Measurements from ENCODE around the gene ID2.

The ID2 gene

GRCh38 chr2:8678731-8679566, 2.9 kb upstream of the ID2 start:
- Histone ChIP-seq H3K4me1 (ENCODE audit: control insufficient read depth, insufficient read depth, low read length) (peaks cover 28% of the 10 kb centered on the region), H3K9ac (ENCODE audit: low read length) (peak overlapping the region; percentile 96), H3K4me3 (ENCODE audit: low read depth, low read length) (peak overlapping the region; percentile 77), H3K27me3 (ENCODE audit: control insufficient read depth, insufficient read depth, low read length) (peaks cover 55% of the 10 kb centered on the region), H3K9me3 (ENCODE audit: control insufficient read depth, insufficient read depth, low read depth, low read length) (peaks cover 13% of the 10 kb centered on the region), H3K36me3 (ENCODE audit: control insufficient read depth, insufficient read depth, low read length) (peaks cover 15% of the 10 kb centered on the region; the same call in 1 of the 2 replicates), H3K27ac (ENCODE audit: low read depth, low read length) (peak overlapping the region; percentile 94; the same call in 1 of the 2 replicates)

GRCh38 chr2:8679567-8679826, 2.4 kb upstream of the ID2 start:
- Histone ChIP-seq H3K36me3 (ENCODE audit: control insufficient read depth, insufficient read depth, low read length) (peaks cover 15% of the 10 kb centered on the region; the same call in 1 of the 2 replicates), H3K27me3 (ENCODE audit: control insufficient read depth, insufficient read depth, low read length) (peaks cover 53% of the 10 kb centered on the region), H3K27ac (ENCODE audit: low read depth, low read length) (peak overlapping the region; percentile 94; the same call in 1 of the 2 replicates), H3K9me3 (ENCODE audit: control insufficient read depth, insufficient read depth, low read depth, low read length) (peaks cover 10% of the 10 kb centered on the region), H3K9ac (ENCODE audit: low read length) (peak overlapping the region; percentile 96), H3K4me3 (ENCODE audit: low read depth, low read length) (peak overlapping the region; percentile 77), H3K4me1 (ENCODE audit: control insufficient read depth, insufficient read depth, low read length) (peaks cover 29% of the 10 kb centered on the region)

GRCh38 chr2:8679827-8680731, 1.8 kb upstream of the ID2 start:
- H3K36me3 ChIP-seq (ENCODE audit: control insufficient read depth, insufficient read depth, low read length) = peaks cover 15% of the 10 kb centered on the region; the same call in 1 of the 2 replicates
- H3K27ac ChIP-seq (ENCODE audit: low read depth, low read length) = peak overlapping the region; percentile 94; the same call in 1 of the 2 replicates
- H3K4me3 ChIP-seq (ENCODE audit: low read depth, low read length) = peak overlapping the region; percentile 77
- H3K9ac ChIP-seq (ENCODE audit: low read length) = peak overlapping the region; percentile 96
- peaks cover 53% of the 10 kb centered on the region for H3K27me3 ChIP-seq (ENCODE audit: control insufficient read depth, insufficient read depth, low read length)
- peaks cover 5% of the 10 kb centered on the region; the same call in 1 of the 2 replicates for H3K9me3 ChIP-seq (ENCODE audit: control insufficient read depth, insufficient read depth, low read depth, low read length)
- peaks cover 31% of the 10 kb centered on the region for H3K4me1 ChIP-seq (ENCODE audit: control insufficient read depth, insufficient read depth, low read length)

- peak overlapping the region; percentile 77 for H3K4me3 ChIP-seq (ENCODE audit: low read depth, low read length)
- no peaks in the 10 kb centered on the region for H3K9me3 ChIP-seq (ENCODE audit: control insufficient read depth, insufficient read depth, low read depth, low read length)
- peak overlapping the region; percentile 96 for H3K9ac ChIP-seq (ENCODE audit: low read length)
- peaks cover 15% of the 10 kb centered on the region; the same call in 1 of the 2 replicates for H3K36me3 ChIP-seq (ENCODE audit: control insufficient read depth, insufficient read depth, low read length)
- peak overlapping the region; percentile 61; the same call in 1 of the 2 replicates for H3K27ac ChIP-seq (ENCODE audit: low read depth, low read length)
- H3K4me1 ChIP-seq (ENCODE audit: control insufficient read depth, insufficient read depth, low read length) = peaks cover 34% of the 10 kb centered on the region
- peaks cover 45% of the 10 kb centered on the region for H3K27me3 ChIP-seq (ENCODE audit: control insufficient read depth, insufficient read depth, low read length)
These were observed 765 bp upstream of the ID2 start for GRCh38 chr2:8680822-8681760.

- Histone ChIP-seq H3K27ac (ENCODE audit: low read depth, low read length) (peak overlapping the region; percentile 43; the same call in 1 of the 2 replicates), H3K9ac (ENCODE audit: low read length) (peak overlapping the region; percentile 93)
These were observed 1.1 kb downstream of the ID2 start for GRCh38 chr2:8682719-8683667.

GRCh38 chr2:8684540-8684877, 2.7 kb downstream of the ID2 start:
- H3K4me3 ChIP-seq (ENCODE audit: low read depth, low read length) = peak overlapping the region; percentile 65
- no peaks in the 10 kb centered on the region for H3K9me3 ChIP-seq (ENCODE audit: control insufficient read depth, insufficient read depth, low read depth, low read length)
- peak overlapping the region; percentile 83 for H3K9ac ChIP-seq (ENCODE audit: low read length)
- H3K36me3 ChIP-seq (ENCODE audit: control insufficient read depth, insufficient read depth, low read length) = peaks cover 15% of the 10 kb centered on the region; the same call in 1 of the 2 replicates
- H3K4me1 ChIP-seq (ENCODE audit: control insufficient read depth, insufficient read depth, low read length) = peaks cover 26% of the 10 kb centered on the region
- H3K27me3 ChIP-seq (ENCODE audit: control insufficient read depth, insufficient read depth, low read length) = peaks cover 27% of the 10 kb centered on the region
- H3K27ac ChIP-seq (ENCODE audit: low read depth, low read length) = no peak overlapping the region

More at GRCh38 chr2:8682719-8683667, 1.1 kb downstream of the ID2 start:
- H3K27me3 ChIP-seq (ENCODE audit: control insufficient read depth, insufficient read depth, low read length) = peaks cover 30% of the 10 kb centered on the region
- no peaks in the 10 kb centered on the region for H3K9me3 ChIP-seq (ENCODE audit: control insufficient read depth, insufficient read depth, low read depth, low read length)
- peaks cover 15% of the 10 kb centered on the region; the same call in 1 of the 2 replicates for H3K36me3 ChIP-seq (ENCODE audit: control insufficient read depth, insufficient read depth, low read length)
- peaks cover 28% of the 10 kb centered on the region for H3K4me1 ChIP-seq (ENCODE audit: control insufficient read depth, insufficient read depth, low read length)
- H3K4me3 ChIP-seq (ENCODE audit: low read depth, low read length) = peak overlapping the region; percentile 79

GRCh38 chr2:8684878-8685696, 3.2 kb downstream of the ID2 start:
- no peaks in the 10 kb centered on the region for H3K9me3 ChIP-seq (ENCODE audit: control insufficient read depth, insufficient read depth, low read depth, low read length)
- peak overlapping the region; percentile 83 for H3K9ac ChIP-seq (ENCODE audit: low read length)
- H3K27ac ChIP-seq (ENCODE audit: low read depth, low read length) = no peak overlapping the region; the same call in 1 of the 2 replicates

GRCh38 chr2:8685697-8686358, 4.0 kb downstream of the ID2 start:
- Histone ChIP-seq H3K27ac (ENCODE audit: low read depth, low read length) (no peak overlapping the region; the same call in 1 of the 2 replicates), H3K36me3 (ENCODE audit: control insufficient read depth, insufficient read depth, low read length) (peaks cover 15% of the 10 kb centered on the region; the same call in 1 of the 2 replicates), H3K9ac (ENCODE audit: low read length) (peak overlapping the region; percentile 83), H3K4me1 (ENCODE audit: control insufficient read depth, insufficient read depth, low read length) (peaks cover 12% of the 10 kb centered on the region), H3K4me3 (ENCODE audit: low read depth, low read length) (peak overlapping the region; percentile 65), H3K27me3 (ENCODE audit: control insufficient read depth, insufficient read depth, low read length) (peaks cover 24% of the 10 kb centered on the region), H3K9me3 (ENCODE audit: control insufficient read depth, insufficient read depth, low read depth, low read length) (no peaks in the 10 kb centered on the region)

More at GRCh38 chr2:8684878-8685696, 3.2 kb downstream of the ID2 start:
- peaks cover 24% of the 10 kb centered on the region for H3K27me3 ChIP-seq (ENCODE audit: control insufficient read depth, insufficient read depth, low read length)
- peaks cover 15% of the 10 kb centered on the region; the same call in 1 of the 2 replicates for H3K36me3 ChIP-seq (ENCODE audit: control insufficient read depth, insufficient read depth, low read length)
- peaks cover 20% of the 10 kb centered on the region for H3K4me1 ChIP-seq (ENCODE audit: control insufficient read depth, insufficient read depth, low read length)
- peak overlapping the region; percentile 65 for H3K4me3 ChIP-seq (ENCODE audit: low read depth, low read length)
